ENCODE results near the gene TRMT112.

DNA sequence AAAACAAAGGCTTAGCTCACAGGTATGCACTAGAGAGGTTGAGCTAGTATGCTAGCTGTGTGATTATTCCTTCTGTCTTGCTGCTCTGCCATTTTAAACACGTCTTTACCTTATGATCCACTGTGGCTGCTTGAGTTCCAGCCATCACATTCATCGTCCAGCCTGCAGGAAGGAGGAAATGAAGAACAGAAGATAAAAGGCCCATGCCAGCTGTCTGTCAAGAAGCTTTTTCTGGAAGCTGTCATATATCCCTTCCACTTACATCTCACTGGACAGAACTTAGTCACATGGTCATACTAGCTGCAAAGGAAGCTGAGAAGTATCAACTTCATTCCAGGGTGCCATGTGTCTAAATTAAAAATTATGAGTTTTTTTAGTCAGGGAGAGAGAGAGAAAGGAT lies 10.0 kb upstream of the TRMT112 start:
- no peak for TF ChIP-seq EP300 (IDR thresholded peaks at IDR 0.05; ENCODE audit: borderline replicate concordance)
- TF ChIP-seq, protein P1, sequence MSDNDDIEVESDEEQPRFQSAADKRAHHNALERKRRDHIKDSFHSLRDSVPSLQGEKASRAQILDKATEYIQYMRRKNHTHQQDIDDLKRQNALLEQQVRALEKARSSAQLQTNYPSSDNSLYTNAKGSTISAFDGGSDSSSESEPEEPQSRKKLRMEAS (IDR thresholded peaks at IDR 0.05) = no peak
- TF ChIP-seq TCF12 (IDR thresholded peaks at IDR 0.05; ENCODE audit: low read depth) = no peak
- TF ChIP-seq, protein P2, sequence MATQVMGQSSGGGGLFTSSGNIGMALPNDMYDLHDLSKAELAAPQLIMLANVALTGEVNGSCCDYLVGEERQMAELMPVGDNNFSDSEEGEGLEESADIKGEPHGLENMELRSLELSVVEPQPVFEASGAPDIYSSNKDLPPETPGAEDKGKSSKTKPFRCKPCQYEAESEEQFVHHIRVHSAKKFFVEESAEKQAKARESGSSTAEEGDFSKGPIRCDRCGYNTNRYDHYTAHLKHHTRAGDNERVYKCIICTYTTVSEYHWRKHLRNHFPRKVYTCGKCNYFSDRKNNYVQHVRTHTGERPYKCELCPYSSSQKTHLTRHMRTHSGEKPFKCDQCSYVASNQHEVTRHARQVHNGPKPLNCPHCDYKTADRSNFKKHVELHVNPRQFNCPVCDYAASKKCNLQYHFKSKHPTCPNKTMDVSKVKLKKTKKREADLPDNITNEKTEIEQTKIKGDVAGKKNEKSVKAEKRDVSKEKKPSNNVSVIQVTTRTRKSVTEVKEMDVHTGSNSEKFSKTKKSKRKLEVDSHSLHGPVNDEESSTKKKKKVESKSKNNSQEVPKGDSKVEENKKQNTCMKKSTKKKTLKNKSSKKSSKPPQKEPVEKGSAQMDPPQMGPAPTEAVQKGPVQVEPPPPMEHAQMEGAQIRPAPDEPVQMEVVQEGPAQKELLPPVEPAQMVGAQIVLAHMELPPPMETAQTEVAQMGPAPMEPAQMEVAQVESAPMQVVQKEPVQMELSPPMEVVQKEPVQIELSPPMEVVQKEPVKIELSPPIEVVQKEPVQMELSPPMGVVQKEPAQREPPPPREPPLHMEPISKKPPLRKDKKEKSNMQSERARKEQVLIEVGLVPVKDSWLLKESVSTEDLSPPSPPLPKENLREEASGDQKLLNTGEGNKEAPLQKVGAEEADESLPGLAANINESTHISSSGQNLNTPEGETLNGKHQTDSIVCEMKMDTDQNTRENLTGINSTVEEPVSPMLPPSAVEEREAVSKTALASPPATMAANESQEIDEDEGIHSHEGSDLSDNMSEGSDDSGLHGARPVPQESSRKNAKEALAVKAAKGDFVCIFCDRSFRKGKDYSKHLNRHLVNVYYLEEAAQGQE (IDR thresholded peaks at IDR 0.05; ENCODE audit: low read depth) = no peak
- no peak for TF ChIP-seq RAD21 (IDR thresholded peaks at IDR 0.05; ENCODE audit: low read depth)
- TF ChIP-seq EGR1 (IDR thresholded peaks at IDR 0.05) = no peak
- TF ChIP-seq YY1 (IDR thresholded peaks at IDR 0.05; ENCODE audit: low read depth) = no peak
- TF ChIP-seq TAF1 (IDR thresholded peaks at IDR 0.05; ENCODE audit: low read depth) = no peak
- TF ChIP-seq CREB1 (IDR thresholded peaks at IDR 0.05; ENCODE audit: low read depth) = no peak
- no peak for TF ChIP-seq CEBPB (IDR thresholded peaks at IDR 0.05)
- TF ChIP-seq NFIC (IDR thresholded peaks at IDR 0.05) = no peak
- no peak for TF ChIP-seq ZBTB7A (IDR thresholded peaks at IDR 0.05; ENCODE audit: low read depth)

Data from Ishikawa (cell line).